ACC112 (cell line): ENCODE results near the gene ZNF488.

ENCODE experiments used
- H2AFZ ChIP-seq: fragments of 200-600 bp; sonication (generic); one replicate; pipeline ENCODE4 v1.6.0; 2017; ENCODE audit warnings: antibody characterized with exemption, low read length; ENCODE audit not compliant: unreplicated experiment
- H3K27ac ChIP-seq: fragments of 200-600 bp; sonication (generic); 2 replicates; pipeline ENCODE4 v1.5.1; 2014; ENCODE audit warnings: low read depth, mild to moderate bottlenecking, antibody characterized with exemption, low read length, moderate library complexity
- H3K27me3 ChIP-seq: fragments of 200-600 bp; sonication (generic); 2 replicates; pipeline ENCODE4 v1.6.1; 2014; ENCODE audit warnings: mild to moderate bottlenecking, antibody characterized with exemption, low read length, moderate library complexity, mixed read lengths; ENCODE audit not compliant: insufficient read depth
- H3K36me3 ChIP-seq: fragments of 200-600 bp; sonication (generic); 2 replicates; pipeline ENCODE4 v1.6.1; 2016; ENCODE audit warnings: mild to moderate bottlenecking, antibody characterized with exemption, low read length, moderate library complexity, mixed read lengths; ENCODE audit not compliant: insufficient read depth
- H3K4me1 ChIP-seq: fragments of 200-600 bp; sonication (generic); one replicate; pipeline ENCODE4 v1.6.1; 2016; ENCODE audit warnings: low read length, mixed read lengths; ENCODE audit not compliant: insufficient read depth, unreplicated experiment, control insufficient read depth
- H3K4me3 ChIP-seq: fragments of 200-600 bp; sonication (generic); 2 replicates; pipeline ENCODE4 v1.5.1; 2014; ENCODE audit warnings: mild to moderate bottlenecking, low read depth, low read length
- H3K79me2 ChIP-seq: fragments of 200-600 bp; sonication (generic); one replicate; pipeline ENCODE4 v1.6.0; 2016; ENCODE audit warnings: low read length; ENCODE audit not compliant: control insufficient read depth, unreplicated experiment, insufficient read depth

ZNF488 gene

GRCh38 chr10:47326927-47327330 lies 57.2 kb downstream of the ZNF488 start:
- H3K27me3 ChIP-seq = peaks cover 35% of the 10 kb centered on the region
- H2AFZ ChIP-seq = no peak overlapping the region
- H3K4me3 ChIP-seq = no peak overlapping the region
- no peaks in the 10 kb centered on the region for H3K36me3 ChIP-seq
- no peaks in the 10 kb centered on the region for H3K79me2 ChIP-seq
- H3K4me1 ChIP-seq = no peaks in the 10 kb centered on the region
- H3K27ac ChIP-seq = no peak overlapping the region

DNA sequence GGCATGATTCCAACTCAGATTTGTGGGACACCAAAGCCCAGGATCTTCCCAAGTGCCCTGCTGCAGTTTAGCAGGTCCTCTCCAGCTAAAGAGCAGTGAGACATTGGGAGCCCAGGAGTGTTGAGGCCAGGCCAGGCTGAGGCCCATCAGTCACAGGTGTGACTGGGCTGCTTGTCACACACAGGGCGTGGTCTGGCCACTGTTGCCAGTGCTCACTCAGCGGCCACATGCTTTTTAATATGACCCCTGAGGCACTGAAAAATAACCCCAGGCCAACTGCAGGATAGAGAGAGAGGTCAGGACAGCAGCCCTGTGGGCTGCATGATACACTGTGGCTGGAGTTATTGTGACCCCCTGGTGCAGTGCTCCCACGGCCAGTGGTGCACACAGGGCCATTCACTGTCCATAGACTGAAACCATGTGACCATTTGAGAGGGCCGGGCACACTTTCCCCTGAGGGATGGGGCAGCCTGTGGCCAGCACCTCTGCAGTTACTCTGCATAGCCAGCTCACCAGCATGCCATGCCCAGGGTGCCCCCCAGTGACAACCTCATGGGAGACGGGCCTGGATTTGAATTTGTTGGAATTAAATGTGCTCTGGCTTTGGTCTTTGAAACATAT lies 57.7 kb downstream of the ZNF488 start:
- H3K27me3 ChIP-seq = peaks cover 38% of the 10 kb centered on the region
- no peak overlapping the region for H2AFZ ChIP-seq
- no peaks in the 10 kb centered on the region for H3K36me3 ChIP-seq
- no peaks in the 10 kb centered on the region for H3K4me1 ChIP-seq
- H3K27ac ChIP-seq = no peak overlapping the region
- H3K4me3 ChIP-seq = no peak overlapping the region
- H3K79me2 ChIP-seq = no peaks in the 10 kb centered on the region

- no peak overlapping the region for H3K4me3 ChIP-seq
- peaks cover 47% of the 10 kb centered on the region for H3K27me3 ChIP-seq
- H3K79me2 ChIP-seq = no peaks in the 10 kb centered on the region
- no peaks in the 10 kb centered on the region for H3K36me3 ChIP-seq
- H3K4me1 ChIP-seq = no peaks in the 10 kb centered on the region
- no peak overlapping the region for H3K27ac ChIP-seq
- no peak overlapping the region for H2AFZ ChIP-seq
Observed at GRCh38 chr10:47325303-47326291, 58.5 kb downstream of the ZNF488 start.

GRCh38 chr10:47323636-47324296 lies 60.3 kb downstream of the ZNF488 start:
- Histone ChIP-seq H2AFZ (no peak overlapping the region), H3K36me3 (no peaks in the 10 kb centered on the region), H3K4me3 (no peak overlapping the region), H3K4me1 (no peaks in the 10 kb centered on the region), H3K27ac (no peak overlapping the region), H3K79me2 (no peaks in the 10 kb centered on the region), H3K27me3 (peaks cover 59% of the 10 kb centered on the region)

DNA sequence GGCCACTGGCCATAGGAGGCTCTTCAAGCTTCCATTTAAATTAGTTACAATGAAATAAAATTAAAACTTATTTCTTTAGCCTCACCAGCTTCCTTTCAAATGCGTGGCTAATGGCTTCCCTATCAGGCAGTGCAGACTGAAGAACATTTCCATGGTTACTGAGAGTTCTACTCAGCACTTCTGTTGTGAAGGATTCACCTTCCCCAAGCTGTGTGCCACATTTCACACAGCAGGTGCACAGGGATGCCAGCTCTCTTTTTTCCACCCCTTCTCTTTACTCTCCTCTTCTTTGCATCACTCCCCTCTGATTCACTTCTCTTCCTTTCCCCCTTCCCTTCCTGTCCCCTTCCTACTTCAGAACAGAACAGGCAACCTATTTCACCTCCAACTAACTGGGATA lies 61.0 kb downstream of the ZNF488 start:
- H3K36me3 ChIP-seq = no peaks in the 10 kb centered on the region
- no peak overlapping the region for H3K27ac ChIP-seq
- no peaks in the 10 kb centered on the region for H3K79me2 ChIP-seq
- H3K27me3 ChIP-seq = peaks cover 59% of the 10 kb centered on the region
- H2AFZ ChIP-seq = no peak overlapping the region
- H3K4me1 ChIP-seq = no peaks in the 10 kb centered on the region
- no peak overlapping the region for H3K4me3 ChIP-seq

DNA sequence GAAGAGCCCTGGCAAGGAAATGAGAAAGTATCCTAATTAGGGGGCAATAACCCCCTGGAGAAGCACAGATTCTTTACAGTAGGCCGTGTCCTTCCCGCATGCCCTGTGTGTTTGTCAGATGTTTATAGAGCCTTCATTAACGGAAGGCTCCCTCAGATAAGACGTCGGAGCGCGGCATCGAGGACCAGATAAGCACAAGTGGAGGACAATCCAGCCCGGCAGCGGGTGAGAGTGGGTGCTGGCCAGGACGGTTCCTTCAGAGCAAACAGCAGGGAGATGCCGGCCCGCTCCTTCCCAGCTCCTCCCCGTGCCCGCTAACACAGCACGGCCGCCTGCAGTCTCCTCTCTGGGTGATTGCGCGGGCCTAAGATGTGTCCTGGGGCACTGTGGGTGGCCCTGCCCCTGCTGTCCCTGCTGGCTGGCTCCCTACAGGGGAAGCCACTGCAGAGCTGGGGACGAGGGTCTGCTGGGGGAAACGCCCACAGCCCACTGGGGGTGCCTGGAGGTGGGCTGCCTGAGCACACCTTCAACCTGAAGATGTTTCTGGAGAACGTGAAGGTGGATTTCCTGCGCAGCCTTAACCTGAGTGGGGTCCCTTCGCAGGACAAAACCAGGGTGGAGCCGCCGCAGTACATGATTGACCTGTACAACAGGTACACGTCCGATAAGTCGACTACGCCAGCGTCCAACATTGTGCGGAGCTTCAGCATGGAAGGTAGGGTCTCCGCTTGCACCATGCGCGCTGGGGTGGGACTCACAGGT lies 61.6 kb downstream of the ZNF488 start, which contains the start of gene GDF2:
Gene GDF2 (plus strand): TSS at position 155 of the 762 bp plus-strand sequence. CDS start 215 bp downstream, at position 370.
- no peaks in the 10 kb centered on the region for H3K79me2 ChIP-seq
- H3K27me3 ChIP-seq = peaks cover 64% of the 10 kb centered on the region
- no peak within 1 kb of the TSS for H3K27ac ChIP-seq
- no peaks in the 10 kb centered on the region for H3K4me1 ChIP-seq
- no peak within 1 kb of the TSS for H2AFZ ChIP-seq
- H3K4me3 ChIP-seq = no peak within 1 kb of the TSS
- no peaks in the 10 kb centered on the region for H3K36me3 ChIP-seq

GRCh38 chr10:47321521-47322195 lies 62.4 kb downstream of the ZNF488 start:
- Histone ChIP-seq H3K36me3 (no peaks in the 10 kb centered on the region), H2AFZ (no peak overlapping the region), H3K4me1 (no peaks in the 10 kb centered on the region), H3K4me3 (no peak overlapping the region), H3K79me2 (no peaks in the 10 kb centered on the region), H3K27ac (no peak overlapping the region), H3K27me3 (peaks cover 64% of the 10 kb centered on the region)

DNA sequence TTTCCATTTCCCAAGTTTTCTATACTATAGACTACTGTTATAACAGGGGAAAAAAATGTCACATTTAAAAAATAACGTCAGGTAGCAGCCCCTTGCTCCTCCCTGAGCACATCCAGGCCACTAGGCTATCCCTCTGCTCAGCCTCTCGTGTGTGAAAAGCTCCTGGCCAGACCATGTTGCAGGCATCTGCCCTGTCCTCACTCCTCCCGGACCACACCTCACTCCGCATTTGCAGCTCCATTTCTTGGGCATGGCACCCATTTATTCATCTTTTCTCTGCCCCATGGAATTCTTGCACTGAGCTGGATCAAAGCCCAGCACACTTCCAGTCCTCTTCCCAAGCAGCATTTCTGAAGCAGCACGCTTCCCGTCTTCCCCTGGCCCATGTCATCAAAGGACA lies 63.3 kb downstream of the ZNF488 start:
- Histone ChIP-seq H3K27me3 (peaks cover 64% of the 10 kb centered on the region), H2AFZ (no peak overlapping the region), H3K4me1 (no peaks in the 10 kb centered on the region), H3K36me3 (no peaks in the 10 kb centered on the region), H3K4me3 (no peak overlapping the region), H3K27ac (no peak overlapping the region), H3K79me2 (no peaks in the 10 kb centered on the region)

DNA sequence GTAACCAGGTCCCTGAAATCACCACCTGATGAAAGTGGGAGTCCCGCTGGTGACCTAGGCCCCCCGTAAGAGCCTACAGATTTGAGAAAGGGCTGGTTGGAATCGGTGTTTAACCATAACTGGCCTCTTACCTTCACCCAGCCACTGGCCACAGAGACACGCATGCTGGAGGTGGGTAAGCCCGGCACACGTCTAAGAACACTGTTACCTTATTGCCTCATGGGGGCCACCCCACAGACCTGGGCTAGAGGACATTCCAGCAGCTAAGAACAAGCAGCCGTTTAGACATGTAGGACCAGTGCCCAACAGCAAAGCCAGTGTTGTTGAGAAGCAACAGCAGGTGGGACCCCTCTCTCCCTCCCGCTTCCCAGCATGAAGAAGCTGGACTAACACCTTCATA lies 64.3 kb downstream of the ZNF488 start:
- H3K4me3 ChIP-seq = no peak overlapping the region
- peaks cover 58% of the 10 kb centered on the region for H3K27me3 ChIP-seq
- no peaks in the 10 kb centered on the region for H3K36me3 ChIP-seq
- no peak overlapping the region for H3K27ac ChIP-seq
- no peaks in the 10 kb centered on the region for H3K79me2 ChIP-seq
- no peaks in the 10 kb centered on the region for H3K4me1 ChIP-seq
- no peak overlapping the region for H2AFZ ChIP-seq

DNA sequence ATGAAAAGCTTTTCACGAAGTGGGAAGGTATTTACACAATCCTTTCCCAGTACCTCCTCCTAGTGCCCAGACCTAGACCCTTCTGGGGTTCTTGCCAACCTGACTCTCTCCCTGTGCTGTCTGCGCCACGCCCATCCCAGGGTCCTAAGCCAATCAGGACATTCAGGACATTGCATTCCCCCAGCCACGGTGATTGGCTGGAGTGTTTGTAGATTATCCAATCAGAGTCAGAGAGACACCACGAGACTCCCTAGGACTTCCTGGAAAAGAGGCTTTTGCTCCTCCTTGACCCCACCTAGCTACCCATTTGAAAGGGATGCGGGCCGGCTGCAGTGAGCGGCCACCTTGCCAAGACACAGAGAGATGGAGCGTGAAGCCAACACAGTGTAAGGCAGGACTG lies 65.4 kb downstream of the ZNF488 start:
- Histone ChIP-seq H3K4me3 (no peak overlapping the region), H3K4me1 (no peaks in the 10 kb centered on the region), H3K27me3 (peaks cover 48% of the 10 kb centered on the region), H3K27ac (no peak overlapping the region), H3K36me3 (no peaks in the 10 kb centered on the region), H2AFZ (no peak overlapping the region), H3K79me2 (no peaks in the 10 kb centered on the region)
